GM12891 (cell line): Measurements from ENCODE around the gene FAF1.
"Not testable (repeated sequence)": the region's sequence is repeated elsewhere in the genome, so short reads cannot be mapped to it uniquely, and the experiment has no call there.

ENCODE experiments used
- PAX5 ChIP-seq: IDR thresholded peaks from 2 replicates; pipeline ENCODE4 v1.6.1; 2011; ENCODE audit warnings: low read length, moderate library complexity, mild to moderate bottlenecking; ENCODE audit not compliant: insufficient read depth, severe bottlenecking
- POLR2A ChIP-seq: IDR thresholded peaks from 2 replicates; pipeline ENCODE4 v1.6.1; 2011; ENCODE audit warnings: low read depth, low read length, control low read depth
- POLR2AphosphoS5 ChIP-seq: IDR thresholded peaks from 2 replicates; pipeline ENCODE4 v1.6.1; 2011; ENCODE audit warnings: low read depth, low read length, control low read depth
- POU2F2 ChIP-seq: IDR thresholded peaks from 2 replicates; pipeline ENCODE4 v1.6.1; 2011; ENCODE audit warnings: low read depth, mild to moderate bottlenecking, control low read depth, low read length, moderate library complexity
- SPI1 ChIP-seq: IDR thresholded peaks from 2 replicates; pipeline ENCODE4 v1.6.1; 2011; ENCODE audit warnings: low read depth, low read length, control low read depth
- TAF1 ChIP-seq: IDR thresholded peaks from 2 replicates; pipeline ENCODE4 v1.6.1; 2011; ENCODE audit warnings: low read depth, low read length, control low read depth

DNA sequence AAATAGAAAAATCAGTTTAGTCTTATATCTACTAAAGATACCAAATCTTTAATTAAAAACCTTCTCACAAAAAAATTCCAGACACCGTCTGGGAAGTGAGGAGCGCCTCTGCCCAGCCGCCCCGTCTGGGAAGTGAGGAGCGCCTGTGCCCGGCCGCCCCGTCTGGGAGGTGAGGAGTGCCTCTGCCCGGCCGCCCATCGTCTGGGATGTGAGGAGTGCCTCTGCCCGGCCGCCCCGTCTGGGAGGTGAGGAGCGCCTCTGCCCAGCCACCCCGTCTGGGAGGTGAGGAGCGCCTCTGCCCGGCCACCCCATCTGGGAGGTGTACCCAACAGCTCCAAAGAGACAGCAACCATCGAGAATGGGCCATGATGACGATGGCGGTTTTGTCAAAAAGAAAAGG is 133.3 kb downstream of the FAF1 start:
- not testable (repeated sequence) for TF ChIP-seq POLR2AphosphoS5, POLR2A, TAF1, PAX5, POU2F2, SPI1
